Hematopoietic multipotent progenitor cell treated with erythropoietin and hydrocortisone succinate and interleukin-3 and kit ligand, for 8 days (in vitro differentiated cells): Measurements from ENCODE around the gene MAPK11.
"Not testable (repeated sequence)": the region's sequence is repeated elsewhere in the genome, so short reads cannot be mapped to it uniquely, and the experiment has no call there.

Source experiments
- DNase-seq: peaks from one replicate; pipeline ENCODE4 v3.0.0-alpha.2; 2015

MAPK11 gene

GRCh38 chr22:50275181-50276055, 5.2 kb upstream of the MAPK11 start:
- DNase-seq, result no peak

GRCh38 chr22:50274771-50275170, 4.6 kb upstream of the MAPK11 start:
- no peak for DNase-seq

- peak; percentile 68 for DNase-seq
These were observed 4.1 kb upstream of the MAPK11 start for GRCh38 chr22:50274311-50274710.

- DNase-seq, result not testable (repeated sequence)
These were observed 3.6 kb upstream of the MAPK11 start for GRCh38 chr22:50273781-50274180.

GRCh38 chr22:50273352-50273751, 3.2 kb upstream of the MAPK11 start:
- not testable (repeated sequence) for DNase-seq

- no peak for DNase-seq
These were observed 2.0 kb upstream of the MAPK11 start for GRCh38 chr22:50272044-50272802.

- DNase-seq, result peak; percentile 64
These were observed 1.4 kb upstream of the MAPK11 start for GRCh38 chr22:50271519-50271970.

GRCh38 chr22:50270666-50271394, 650 bp upstream of the MAPK11 start:
- DNase-seq, result peak; percentile 56

GRCh38 chr22:50269573-50269969, 609 bp downstream of the MAPK11 start:
- no peak for DNase-seq

- no peak for DNase-seq
These were observed 1.5 kb downstream of the MAPK11 start for GRCh38 chr22:50268655-50269113.

GRCh38 chr22:50267591-50268390, 2.4 kb downstream of the MAPK11 start:
- peak; percentile 23 for DNase-seq

GRCh38 chr22:50266994-50267393, 3.2 kb downstream of the MAPK11 start:
- DNase-seq, result no peak

- no peak for DNase-seq
These were observed 5.1 kb downstream of the MAPK11 start for GRCh38 chr22:50264946-50265669.

GRCh38 chr22:50264104-50264745, 6.0 kb downstream of the MAPK11 start:
- no peak for DNase-seq

- DNase-seq, result no peak
These were observed 7.1 kb downstream of the MAPK11 start for GRCh38 chr22:50262973-50263617.

- peak; percentile 25 for DNase-seq
These were observed 7.7 kb downstream of the MAPK11 start for GRCh38 chr22:50262460-50262911.

GRCh38 chr22:50261615-50262459, 8.3 kb downstream of the MAPK11 start, which contains the start of gene MAPK12:
Gene MAPK12, minus strand, starts transcription at chr22:50261683. Its CDS starts 174 bp downstream, at chr22:50261509.
- no peak for DNase-seq

- DNase-seq, result peak; percentile 24
These were observed 9.2 kb downstream of the MAPK11 start for GRCh38 chr22:50260801-50261614.
